ENCODE results near the gene GMIP. TPM values are rescaled to one million over a fixed set of nuclear protein-coding genes. Genes with fewer than 3 reads are reported as not detected.

GMIP gene
- total RNA-seq, 1 donor from 2014 or later, result 6.3 TPM

- Histone ChIP-seq H3K36me3 (ENCODE audit: control insufficient read depth, insufficient read depth, low read length) (no peaks in the 10 kb centered on the region), H3K27me3 (ENCODE audit: control insufficient read depth, insufficient read depth, low read length) (no peaks in the 10 kb centered on the region), H3K4me3 (ENCODE audit: low read depth, low read length) (no peak overlapping the region)
- no peak for DNase-seq (ENCODE audit: low read depth)
- TF ChIP-seq CTCF (IDR thresholded peaks at IDR 0.05; ENCODE audit: insufficient read depth, low read length, poor library complexity, severe bottlenecking), result no peak
These were observed 59.1 kb downstream of the GMIP start for GRCh38 chr19:19584356-19584755.

- Histone ChIP-seq H3K4me3 (ENCODE audit: low read depth, low read length) (no peak overlapping the region), H3K27me3 (ENCODE audit: control insufficient read depth, insufficient read depth, low read length) (no peaks in the 10 kb centered on the region), H3K36me3 (ENCODE audit: control insufficient read depth, insufficient read depth, low read length) (no peaks in the 10 kb centered on the region)
- TF ChIP-seq CTCF (IDR thresholded peaks at IDR 0.05; ENCODE audit: insufficient read depth, low read length, poor library complexity, severe bottlenecking), result no peak
- no peak for DNase-seq (ENCODE audit: low read depth)
These were observed 61.0 kb downstream of the GMIP start for GRCh38 chr19:19582471-19582870.

- Histone ChIP-seq H3K4me3 (ENCODE audit: low read depth, low read length) (no peak overlapping the region), H3K27me3 (ENCODE audit: control insufficient read depth, insufficient read depth, low read length) (no peaks in the 10 kb centered on the region), H3K36me3 (ENCODE audit: control insufficient read depth, insufficient read depth, low read length) (no peaks in the 10 kb centered on the region)
- TF ChIP-seq CTCF (IDR thresholded peaks at IDR 0.05; ENCODE audit: insufficient read depth, low read length, poor library complexity, severe bottlenecking), result no peak
- DNase-seq (ENCODE audit: low read depth), result no peak
These were observed 62.1 kb downstream of the GMIP start for GRCh38 chr19:19581391-19581790.

GRCh38 chr19:19580418-19580817 is 63.0 kb downstream of the GMIP start:
- no peak for TF ChIP-seq CTCF (IDR thresholded peaks at IDR 0.05; ENCODE audit: insufficient read depth, low read length, poor library complexity, severe bottlenecking)

GRCh38 chr19:19579533-19580361 is 63.7 kb downstream of the GMIP start:
- DNase-seq (ENCODE audit: low read depth), result no peak
- no peak for TF ChIP-seq CTCF (IDR thresholded peaks at IDR 0.05; ENCODE audit: insufficient read depth, low read length, poor library complexity, severe bottlenecking)
- Histone ChIP-seq H3K36me3 (ENCODE audit: control insufficient read depth, insufficient read depth, low read length) (no peaks in the 10 kb centered on the region), H3K4me3 (ENCODE audit: low read depth, low read length) (no peak overlapping the region), H3K27me3 (ENCODE audit: control insufficient read depth, insufficient read depth, low read length) (no peaks in the 10 kb centered on the region)

More at GRCh38 chr19:19580418-19580817, 63.0 kb downstream of the GMIP start:
- no peak overlapping the region for H3K4me3 ChIP-seq (ENCODE audit: low read depth, low read length)
- H3K27me3 ChIP-seq (ENCODE audit: control insufficient read depth, insufficient read depth, low read length), result no peaks in the 10 kb centered on the region
- no peaks in the 10 kb centered on the region for H3K36me3 ChIP-seq (ENCODE audit: control insufficient read depth, insufficient read depth, low read length)
- no peak for DNase-seq (ENCODE audit: low read depth)

Other genes starting within 250 kb of the GMIP start
- 90.7 and 304 TPM in 2 replicates for gene GATAD2A, start 238.0 kb downstream of the GMIP start, total RNA-seq
- gene TSSK6, start 128.1 kb downstream of the GMIP start, total RNA-seq, result 3.4 and 6.4 TPM in 2 replicates
- gene NDUFA13, start 127.4 kb downstream of the GMIP start, total RNA-seq, result 58.8 and 127 TPM in 2 replicates
- gene YJEFN3, start 114.7 kb downstream of the GMIP start, total RNA-seq, result 2.1 and 4.3 TPM in 2 replicates
- gene CILP2, start 105.4 kb downstream of the GMIP start, total RNA-seq, result 0.07 TPM in 1 of 2 replicates, not detected in the other
- 0.41 and 1.7 TPM in 2 replicates for gene PBX4, start 25.0 kb downstream of the GMIP start, total RNA-seq
- 19.2 and 30.5 TPM in 2 replicates for gene LPAR2, start 15.4 kb downstream of the GMIP start, total RNA-seq
- gene ATP13A1, start 20.0 kb upstream of the GMIP start, total RNA-seq, result 76.9 and 186 TPM in 2 replicates
- 4.9 and 5.3 TPM in 2 replicates for gene ZNF101, start 25.2 kb upstream of the GMIP start, total RNA-seq
- 2.7 and 4.0 TPM in 2 replicates for gene ZNF14, start 89.5 kb upstream of the GMIP start, total RNA-seq
- 16.9 and 19.5 TPM in 2 replicates for gene ZNF506, start 178.1 kb upstream of the GMIP start, total RNA-seq
- gene ZNF253, start 222.2 kb upstream of the GMIP start, total RNA-seq, result 8.4 and 12.1 TPM in 2 replicates

Measured in kidney epithelial cell (primary cell).